T-helper 2 cell treated with Interferon-gamma antibody and Interleukin-4, amounts not matched to agents 5 μg/mL and 100 μg/mL, for 36 hours (primary cell): ENCODE data around the gene NOXO1.
"Not testable (repeated sequence)": the region's sequence is repeated elsewhere in the genome, so short reads cannot be mapped to it uniquely, and the experiment has no call there.

Experiments
- DNase-seq: peaks from one replicate; pipeline ENCODE4 v3.0.0; 2021; ENCODE audit warnings: low spot score
- H3K27ac Mint-ChIP-seq: one replicate; pipeline ENCODE4 v1.8.0; 2021; ENCODE audit warnings: mild to moderate bottlenecking, mixed read lengths
- H3K27me3 Mint-ChIP-seq: one replicate; pipeline ENCODE4 v1.8.0; 2021; ENCODE audit warnings: low read depth, mixed read lengths
- H3K36me3 Mint-ChIP-seq: one replicate; pipeline ENCODE4 v1.8.0; 2021; ENCODE audit warnings: low read depth, mixed read lengths
- H3K4me1 Mint-ChIP-seq: one replicate; pipeline ENCODE4 v1.8.0; 2021; ENCODE audit warnings: low read depth, mixed read lengths
- H3K4me3 Mint-ChIP-seq: one replicate; pipeline ENCODE4 v1.8.0; 2022; ENCODE audit warnings: mild to moderate bottlenecking, moderate library complexity, mixed read lengths
- H3K9me3 Mint-ChIP-seq: one replicate; pipeline ENCODE4 v1.8.0; 2021; ENCODE audit warnings: mixed read lengths

NOXO1 gene

GRCh38 chr16:1944612-1945199 is 36.6 kb downstream of the NOXO1 start:
- Mint-ChIP-seq H3K4me3 (peak overlapping the region; percentile 89), H3K4me1 (peaks cover 16% of the 10 kb centered on the region), H3K9me3 (no peaks in the 10 kb centered on the region), H3K27ac (peak overlapping the region; percentile 31), H3K27me3 (no peaks in the 10 kb centered on the region), H3K36me3 (no peaks in the 10 kb centered on the region)
- DNase-seq = no peak

GRCh38 chr16:1942810-1943726 is 38.2 kb downstream of the NOXO1 start, which contains the start of gene MSRB1:
TSS of gene MSRB1 (minus strand) at chr16:1943199. CDS start at chr16:1943156, 43 bp downstream.
- H3K27me3 Mint-ChIP-seq = no peaks in the 10 kb centered on the region
- peaks cover 16% of the 10 kb centered on the region for H3K4me1 Mint-ChIP-seq
- DNase-seq = peak; percentile 100
- peak within 1 kb of the TSS; percentile 68 for H3K27ac Mint-ChIP-seq
- no peaks in the 10 kb centered on the region for H3K9me3 Mint-ChIP-seq
- peaks cover 7% of the 10 kb centered on the region for H3K36me3 Mint-ChIP-seq
- peak within 1 kb of the TSS; percentile 89 for H3K4me3 Mint-ChIP-seq

- H3K4me1 Mint-ChIP-seq = peaks cover 16% of the 10 kb centered on the region
- peak overlapping the region; percentile 89 for H3K4me3 Mint-ChIP-seq
- H3K27ac Mint-ChIP-seq = peak overlapping the region; percentile 55
- peaks cover 9% of the 10 kb centered on the region for H3K36me3 Mint-ChIP-seq
- H3K9me3 Mint-ChIP-seq = no peaks in the 10 kb centered on the region
- H3K27me3 Mint-ChIP-seq = no peaks in the 10 kb centered on the region
- no peak for DNase-seq
Measured at GRCh38 chr16:1942047-1942809, 39.0 kb downstream of the NOXO1 start.

GRCh38 chr16:1941162-1942046 is 39.9 kb downstream of the NOXO1 start:
- H3K36me3 Mint-ChIP-seq = peaks cover 9% of the 10 kb centered on the region
- no peaks in the 10 kb centered on the region for H3K9me3 Mint-ChIP-seq
- peaks cover 16% of the 10 kb centered on the region for H3K4me1 Mint-ChIP-seq
- H3K27ac Mint-ChIP-seq = no peak overlapping the region
- H3K27me3 Mint-ChIP-seq = no peaks in the 10 kb centered on the region
- peak overlapping the region; percentile 89 for H3K4me3 Mint-ChIP-seq
- no peak for DNase-seq

- Mint-ChIP-seq H3K27ac (no peak overlapping the region), H3K4me3 (no peak overlapping the region), H3K9me3 (no peaks in the 10 kb centered on the region), H3K36me3 (peaks cover 9% of the 10 kb centered on the region), H3K27me3 (no peaks in the 10 kb centered on the region), H3K4me1 (peaks cover 16% of the 10 kb centered on the region)
- no peak for DNase-seq
Measured at GRCh38 chr16:1940273-1941161, 40.8 kb downstream of the NOXO1 start.

- not testable (repeated sequence) for H3K4me3 Mint-ChIP-seq, H3K27me3 Mint-ChIP-seq, H3K27ac Mint-ChIP-seq, DNase-seq, H3K9me3 Mint-ChIP-seq, H3K36me3 Mint-ChIP-seq
- H3K4me1 Mint-ChIP-seq = peaks cover 16% of the 10 kb centered on the region
Measured at GRCh38 chr16:1939833-1940232, 41.4 kb downstream of the NOXO1 start.

- H3K4me3 Mint-ChIP-seq = no peak overlapping the region
- H3K4me1 Mint-ChIP-seq = peaks cover 12% of the 10 kb centered on the region
- H3K36me3 Mint-ChIP-seq = peaks cover 9% of the 10 kb centered on the region
- H3K27ac Mint-ChIP-seq = no peak overlapping the region
- no peaks in the 10 kb centered on the region for H3K9me3 Mint-ChIP-seq
- no peaks in the 10 kb centered on the region for H3K27me3 Mint-ChIP-seq
- DNase-seq = no peak
Measured at GRCh38 chr16:1938910-1939309, 42.4 kb downstream of the NOXO1 start.

GRCh38 chr16:1938316-1938715 is 43.0 kb downstream of the NOXO1 start:
- H3K4me1 Mint-ChIP-seq = peaks cover 7% of the 10 kb centered on the region
- no peak overlapping the region for H3K27ac Mint-ChIP-seq
- no peaks in the 10 kb centered on the region for H3K27me3 Mint-ChIP-seq
- no peak for DNase-seq
- H3K36me3 Mint-ChIP-seq = peaks cover 9% of the 10 kb centered on the region
- H3K4me3 Mint-ChIP-seq = no peak overlapping the region
- no peaks in the 10 kb centered on the region for H3K9me3 Mint-ChIP-seq

- H3K4me3 Mint-ChIP-seq = no peak overlapping the region
- H3K27me3 Mint-ChIP-seq = no peaks in the 10 kb centered on the region
- peaks cover 9% of the 10 kb centered on the region for H3K36me3 Mint-ChIP-seq
- H3K27ac Mint-ChIP-seq = no peak overlapping the region
- DNase-seq = no peak
- H3K9me3 Mint-ChIP-seq = no peaks in the 10 kb centered on the region
- peaks cover 5% of the 10 kb centered on the region for H3K4me1 Mint-ChIP-seq
Measured at GRCh38 chr16:1936945-1937479, 44.3 kb downstream of the NOXO1 start.

GRCh38 chr16:1933097-1933661 is 48.1 kb downstream of the NOXO1 start:
- no peak overlapping the region for H3K27ac Mint-ChIP-seq
- peaks cover 2% of the 10 kb centered on the region for H3K4me1 Mint-ChIP-seq
- H3K4me3 Mint-ChIP-seq = no peak overlapping the region
- H3K9me3 Mint-ChIP-seq = no peaks in the 10 kb centered on the region
- peaks cover 3% of the 10 kb centered on the region for H3K36me3 Mint-ChIP-seq
- DNase-seq = no peak
- H3K27me3 Mint-ChIP-seq = peaks cover 3% of the 10 kb centered on the region

- no peaks in the 10 kb centered on the region for H3K36me3 Mint-ChIP-seq
- DNase-seq = no peak
- H3K4me1 Mint-ChIP-seq = peaks cover 2% of the 10 kb centered on the region
- H3K9me3 Mint-ChIP-seq = no peaks in the 10 kb centered on the region
- peaks cover 3% of the 10 kb centered on the region for H3K27me3 Mint-ChIP-seq
- no peak overlapping the region for H3K27ac Mint-ChIP-seq
- H3K4me3 Mint-ChIP-seq = no peak overlapping the region
Measured at GRCh38 chr16:1932050-1933028, 48.9 kb downstream of the NOXO1 start.
